H9 (cell line): ENCODE measurements around the gene ADAMTSL2. TPM values are rescaled to one million over a fixed set of nuclear protein-coding genes. Genes with fewer than 3 reads are reported as not detected.

ENCODE experiments used
- DNase-seq: peaks from one replicate; pipeline ENCODE4 v3.0.0-alpha.2; 2017
- H2AFZ ChIP-seq: one replicate; pipeline ENCODE4 v1.6.1; 2013; ENCODE audit warnings: mild to moderate bottlenecking, low read length, control low read depth, moderate library complexity
- H2AK5ac ChIP-seq: 2 replicates; pipeline ENCODE4 v1.6.1; 2013; ENCODE audit warnings: low read length, control low read depth, mixed read lengths; ENCODE audit not compliant: insufficient read length
- H2BK120ac ChIP-seq: one replicate; pipeline ENCODE4 v1.6.1; 2013; ENCODE audit warnings: low read depth, mild to moderate bottlenecking, low read length, control low read depth, inconsistent platforms; ENCODE audit not compliant: poor library complexity, severe bottlenecking
- H2BK12ac ChIP-seq: 2 replicates; pipeline ENCODE4 v1.6.1; 2013; ENCODE audit warnings: low read length, control low read depth, mixed read lengths, low read depth; ENCODE audit not compliant: insufficient read length
- H2BK15ac ChIP-seq: 2 replicates; pipeline ENCODE4 v1.6.1; 2013; ENCODE audit warnings: low read depth, low read length, control low read depth
- H2BK20ac ChIP-seq: one replicate; pipeline ENCODE4 v1.6.1; 2013; ENCODE audit warnings: low read depth, mild to moderate bottlenecking, low read length, control low read depth, inconsistent platforms; ENCODE audit not compliant: poor library complexity, severe bottlenecking
- H2BK5ac ChIP-seq: 2 replicates; pipeline ENCODE4 v1.6.1; 2013; ENCODE audit warnings: low read length, control low read depth, mixed read lengths; ENCODE audit not compliant: insufficient read length
- H3K14ac ChIP-seq: 2 replicates; pipeline ENCODE4 v1.6.1; 2013; ENCODE audit warnings: low read length, control low read depth; ENCODE audit not compliant: insufficient read depth
- H3K18ac ChIP-seq: 2 replicates; pipeline ENCODE4 v1.6.1; 2013; ENCODE audit warnings: low read depth, mild to moderate bottlenecking, mixed read lengths, low read length, control low read depth; ENCODE audit not compliant: insufficient read length
- H3K23ac ChIP-seq: 2 replicates; pipeline ENCODE4 v1.6.1; 2013; ENCODE audit warnings: low read length, control low read depth, mixed read lengths, low read depth; ENCODE audit not compliant: insufficient read length
- H3K23me2 ChIP-seq: 2 replicates; pipeline ENCODE4 v1.6.1; 2013; ENCODE audit warnings: low read depth, mild to moderate bottlenecking, mixed read lengths, low read length, control low read depth; ENCODE audit not compliant: insufficient read length, poor library complexity, severe bottlenecking
- H3K27ac ChIP-seq: 2 replicates; pipeline ENCODE4 v1.5.1; 2013; ENCODE audit warnings: low read length, control low read depth, mixed read lengths, low read depth; ENCODE audit not compliant: insufficient read length
- H3K27me3 ChIP-seq: 2 replicates; pipeline ENCODE4 v1.6.1; 2013; ENCODE audit warnings: low read length, control low read depth, inconsistent platforms; ENCODE audit not compliant: insufficient read depth
- H3K4ac ChIP-seq: 2 replicates; pipeline ENCODE4 v1.6.1; 2013; ENCODE audit warnings: low read depth, mild to moderate bottlenecking, control low read depth, inconsistent platforms, low read length, moderate library complexity
- H3K4me1 ChIP-seq: 2 replicates; pipeline ENCODE4 v1.6.1; 2013; ENCODE audit warnings: low read length, control low read depth, inconsistent platforms; ENCODE audit not compliant: insufficient read depth
- H3K4me2 ChIP-seq: 2 replicates; pipeline ENCODE4 v1.6.1; 2013; ENCODE audit warnings: low read length, control low read depth, mixed read lengths; ENCODE audit not compliant: insufficient read length, insufficient read depth
- H3K56ac ChIP-seq: 2 replicates; pipeline ENCODE4 v1.6.1; 2013; ENCODE audit warnings: low read depth, mild to moderate bottlenecking, mixed read lengths, low read length, control low read depth; ENCODE audit not compliant: insufficient read length
- H3K79me1 ChIP-seq: 2 replicates; pipeline ENCODE4 v1.6.1; 2013; ENCODE audit warnings: low read depth, mild to moderate bottlenecking, moderate library complexity, low read length, control low read depth, inconsistent platforms; ENCODE audit not compliant: insufficient read depth, poor library complexity, severe bottlenecking
- H3K79me2 ChIP-seq: 2 replicates; pipeline ENCODE4 v1.6.1; 2013; ENCODE audit warnings: low read length, control low read depth, inconsistent platforms; ENCODE audit not compliant: insufficient read depth
- H3K9ac ChIP-seq: 2 replicates; pipeline ENCODE4 v1.6.1; 2013; ENCODE audit warnings: low read length, control low read depth, mixed read lengths; ENCODE audit not compliant: insufficient read length; ENCODE audit errors: extremely low read depth
- H3K9me3 ChIP-seq: one replicate; pipeline ENCODE4 v1.6.1; 2013; ENCODE audit warnings: low read depth, low read length, inconsistent platforms; ENCODE audit not compliant: control insufficient read depth
- H3T11ph ChIP-seq: one replicate; pipeline ENCODE4 v1.6.1; 2013; ENCODE audit warnings: mild to moderate bottlenecking, low read length, control low read depth, inconsistent platforms
- H4K20me1 ChIP-seq: one replicate; pipeline ENCODE4 v1.6.1; 2013; ENCODE audit not compliant: control insufficient read depth, insufficient read length, insufficient read depth
- H4K5ac ChIP-seq: 2 replicates; pipeline ENCODE4 v1.6.1; 2013; ENCODE audit warnings: low read depth, mild to moderate bottlenecking, mixed read lengths, low read length, control low read depth; ENCODE audit not compliant: insufficient read length
- H4K8ac ChIP-seq: replicated peaks from 2 replicates; pipeline ENCODE4 v1.6.1; 2013; ENCODE audit warnings: low read length, control low read depth, mixed read lengths, low read depth; ENCODE audit not compliant: insufficient read length
- H4K91ac ChIP-seq: 2 replicates; pipeline ENCODE4 v1.6.1; 2013; ENCODE audit warnings: low read depth, mild to moderate bottlenecking, moderate library complexity, mixed read lengths, low read length, control low read depth; ENCODE audit not compliant: insufficient read length
- H3K27ac Mint-ChIP-seq, 3 experiments: 2 replicates in 2 of 3; 3 replicates in 1 of 3; pipeline ENCODE4 v1.8.0; 2020 to 2021; ENCODE audit warnings: mixed read lengths in 3 of 3, mild to moderate bottlenecking in 1 of 3, moderate library complexity in 1 of 3
- H3K27me3 Mint-ChIP-seq: 2 replicates; pipeline ENCODE4 v1.8.0; 2021; ENCODE audit warnings: low read depth, mild to moderate bottlenecking, moderate library complexity, mixed read lengths
- H3K36me3 Mint-ChIP-seq, 3 experiments: 2 replicates in 2 of 3; 3 replicates in 1 of 3; pipeline ENCODE4 v1.8.0; 2020 to 2021; ENCODE audit warnings: low read depth in 3 of 3, mixed read lengths in 3 of 3; ENCODE audit not compliant: insufficient read depth in 1 of 3
- H3K4me1 Mint-ChIP-seq, 2 experiments: 2 replicates each; pipeline ENCODE4 v1.8.0; 2020; ENCODE audit warnings: mixed read lengths in 2 of 2
- H3K4me3 Mint-ChIP-seq, 2 experiments: 2 replicates in 1 of 2; 3 replicates in 1 of 2; pipeline ENCODE4 v1.8.0; 2020 to 2021; ENCODE audit warnings: mild to moderate bottlenecking in 2 of 2, mixed read lengths in 2 of 2, moderate library complexity in 1 of 2
- H3K9me3 Mint-ChIP-seq, 2 experiments: 2 replicates in 1 of 2; 3 replicates in 1 of 2; pipeline ENCODE4 v1.8.0; 2020; ENCODE audit warnings: mild to moderate bottlenecking in 2 of 2, mixed read lengths in 2 of 2, moderate library complexity in 1 of 2
- CTCF ChIP-seq: fragments of 200-600 bp; sonication (generic); conservative IDR thresholded peaks from 3 replicates; pipeline ENCODE4 v1.8.0; 2021; ENCODE audit warnings: antibody characterized with exemption, mild to moderate bottlenecking
- WGBS: extraction: QIAGEN DNeasy Blood & Tissue Kit; methylation state at CpG from one replicate; pipeline ENCODE4 v1.1.7; 2013; ENCODE audit warnings: missing lambda C conversion rate, low lambda C conversion rate, mixed read lengths; ENCODE audit not compliant: insufficient read length; ENCODE audit errors: extremely low coverage; 5-methylcytosine and 5-hydroxymethylcytosine counted together
- total RNA-seq: library from RNA; stranded (reverse); gene quantifications from 2 replicates; pipeline ENCODE4 v1.2.1, GENCODE V29; 2021

Gene ADAMTSL2
- total RNA-seq, 1 experiment from 2014 or later: 0.61 TPM

- Histone ChIP-seq H3K4me2 (no peak overlapping the region), H4K20me1 (peaks cover 3% of the 10 kb centered on the region), H3K14ac (no peak overlapping the region), H3K9me3 (no peaks in the 10 kb centered on the region), H3K56ac (no peak overlapping the region), H2BK5ac (no peak overlapping the region), H4K5ac (no peak overlapping the region), H3K27ac (no peak overlapping the region), H2BK15ac (no peak overlapping the region), H2AK5ac (no peak overlapping the region), H3K27me3 (no peaks in the 10 kb centered on the region), H3K79me1 (no peaks in the 10 kb centered on the region), H4K91ac (no peak overlapping the region), H2BK20ac (no peak overlapping the region), H2BK12ac (no peak overlapping the region), H3K4me1 (peaks cover 2% of the 10 kb centered on the region; the same call in 1 of the 2 replicates), H3K23me2 (no peaks in the 10 kb centered on the region), H2BK120ac (no peak overlapping the region), H3K79me2 (no peaks in the 10 kb centered on the region), H3T11ph (no peak overlapping the region), H3K4ac (no peak overlapping the region), H2AFZ (no peak overlapping the region), H4K8ac (no peak overlapping the region), H3K23ac (no peak overlapping the region), H3K18ac (no peak overlapping the region), H3K9ac (no peak overlapping the region)
- peaks cover 17 to 19% of the 10 kb centered on the region in 2 experiments for H3K9me3 Mint-ChIP-seq
- H3K27me3 Mint-ChIP-seq: peaks cover 23% of the 10 kb centered on the region
- TF ChIP-seq CTCF: no peak
- H3K4me1 Mint-ChIP-seq: peaks cover 8 to 11% of the 10 kb centered on the region in 2 experiments
- WGBS: no CpG with 5 or more reads among the region's 13 CpGs
- peaks cover 0 to 14% (median 4%) of the 10 kb centered on the region in 3 experiments; a peak in 5 of 7 replicates for H3K36me3 Mint-ChIP-seq
- H3K27ac Mint-ChIP-seq: no peak overlapping the region; a peak in 1 of 7 replicates
- H3K4me3 Mint-ChIP-seq: no peak overlapping the region
- no peak for DNase-seq
Measured at GRCh38 chr9:133505186-133505830, 29.2 kb upstream of the ADAMTSL2 start.
